Peyer's patch (tissue), 4 donors: Measurements from ENCODE around the gene RASAL2.

ENCODE experiments used
- CTCF ChIP-seq, 6 experiments: fragments of 450-650 bp in 4 of 6; fragments of 200-600 bp in 2 of 6; sonication (generic) in 1 of 6; IDR thresholded peaks; one replicate each; pipeline ENCODE4 v1.5.1; 2017 to 2019; ENCODE audit warnings: antibody characterized with exemption in 6 of 6, mild to moderate bottlenecking in 3 of 6, moderate library complexity in 1 of 6
- POLR2A ChIP-seq, 2 donors: fragments of 450-650 bp; IDR thresholded peaks; one replicate each; pipeline ENCODE4 v1.5.1; 2017; ENCODE audit warnings: antibody characterized with exemption in 2 of 2, mild to moderate bottlenecking in 2 of 2, moderate library complexity in 2 of 2

GRCh38 chr1:178529364-178530036, 435.6 kb downstream of the RASAL2 start:
- TF ChIP-seq POLR2A (IDR thresholded peaks at IDR 0.05): no peak
- peak in 3 of 6 experiments; percentile 14 to 33 (median 20) for TF ChIP-seq CTCF (IDR thresholded peaks at IDR 0.05)
